Urinary bladder (tissue), 4 donors: ENCODE measurements around the gene GSE1. TPM values are rescaled to one million over a fixed set of nuclear protein-coding genes. Genes with fewer than 3 reads are reported as not detected.

Source experiments
- DNase-seq: peaks from one replicate; pipeline ENCODE4 v3.0.0-alpha.2; 2015; ENCODE audit errors: extremely low spot score
- H3K27ac ChIP-seq: one replicate; pipeline ENCODE4 v1.5.1; 2013; ENCODE audit warnings: low read depth, mild to moderate bottlenecking, moderate library complexity
- H3K36me3 ChIP-seq: one replicate; pipeline ENCODE4 v1.6.1; 2013; ENCODE audit warnings: mild to moderate bottlenecking, moderate library complexity; ENCODE audit not compliant: insufficient read depth
- H3K4me1 ChIP-seq: one replicate; pipeline ENCODE4 v1.6.1; 2013; ENCODE audit warnings: mild to moderate bottlenecking, moderate library complexity; ENCODE audit not compliant: insufficient read depth
- H3K4me3 ChIP-seq: one replicate; pipeline ENCODE4 v1.5.1; 2013; ENCODE audit warnings: low read depth, low read length
- WGBS: extraction: QIAGEN DNeasy Blood & Tissue Kit; methylation state at CpG from one replicate; pipeline ENCODE4 v1.1.7; 2013; 5-methylcytosine and 5-hydroxymethylcytosine counted together
- polyA plus RNA-seq: library from polyadenylated mRNA; stranded (reverse); fragments of 200-250 nt; gene quantifications from one replicate; pipeline ENCODE4 v1.2.3, GENCODE V29; 2013
- total RNA-seq: library from RNA; depleted of rRNA; stranded (reverse); fragments of >200 nt; gene quantifications from one replicate; pipeline ENCODE4 v1.2.3, GENCODE V29; 2014
- donor health status: healthy with polysubstance abuse.
- donor health status: healthy.

Gene GSE1
- total and polyA plus RNA-seq, 2 donors: 29.7 to 33.4 TPM

GRCh38 chr16:85690469-85691064, 77.4 kb downstream of the GSE1 start:
- WGBS: 34% methylated on average over 7 of the region's 7 CpGs
- no peak for DNase-seq
- Histone ChIP-seq H3K27ac (no peak overlapping the region), H3K4me3 (no peak overlapping the region), H3K36me3 (no peaks in the 10 kb centered on the region), H3K4me1 (no peaks in the 10 kb centered on the region)

- H3K27ac ChIP-seq: no peak overlapping the region
- no peaks in the 10 kb centered on the region for H3K4me1 ChIP-seq
- 63% methylated on average over 24 of the region's 24 CpGs for WGBS
- DNase-seq: no peak
- no peak overlapping the region for H3K4me3 ChIP-seq
- H3K36me3 ChIP-seq: no peaks in the 10 kb centered on the region
Observed at GRCh38 chr16:85695196-85696128, 82.3 kb downstream of the GSE1 start.

GRCh38 chr16:85696781-85697180, 83.7 kb downstream of the GSE1 start:
- DNase-seq: no peak
- H3K4me3 ChIP-seq: no peak overlapping the region
- H3K27ac ChIP-seq: no peak overlapping the region
- 70% methylated on average over 16 of the region's 16 CpGs for WGBS
- H3K36me3 ChIP-seq: no peaks in the 10 kb centered on the region
- H3K4me1 ChIP-seq: no peaks in the 10 kb centered on the region

DNA sequence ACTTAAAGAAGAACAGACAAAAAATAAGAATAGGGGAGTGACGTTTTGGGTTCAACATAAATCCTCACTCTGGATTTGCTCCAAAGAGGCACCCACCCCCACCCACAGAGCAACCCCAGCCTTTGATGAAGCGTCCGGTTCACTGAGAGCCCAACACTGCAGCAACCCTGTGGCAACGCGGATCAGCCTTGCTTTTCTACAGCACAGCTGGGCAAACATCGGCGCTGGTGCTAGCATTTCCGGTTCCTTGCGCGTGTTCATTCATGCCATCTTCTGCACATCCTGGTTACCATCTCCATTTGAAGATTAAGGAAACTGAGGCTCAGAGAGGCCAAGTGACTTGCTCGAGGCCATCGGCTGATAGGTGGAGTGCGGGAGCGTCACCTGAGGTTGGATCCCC, 84.3 kb downstream of the GSE1 start:
- DNase-seq: no peak
- no peaks in the 10 kb centered on the region for H3K36me3 ChIP-seq
- WGBS: 70% methylated on average over 14 of the region's 14 CpGs
- no peaks in the 10 kb centered on the region for H3K4me1 ChIP-seq
- no peak overlapping the region for H3K4me3 ChIP-seq
- H3K27ac ChIP-seq: no peak overlapping the region

DNA sequence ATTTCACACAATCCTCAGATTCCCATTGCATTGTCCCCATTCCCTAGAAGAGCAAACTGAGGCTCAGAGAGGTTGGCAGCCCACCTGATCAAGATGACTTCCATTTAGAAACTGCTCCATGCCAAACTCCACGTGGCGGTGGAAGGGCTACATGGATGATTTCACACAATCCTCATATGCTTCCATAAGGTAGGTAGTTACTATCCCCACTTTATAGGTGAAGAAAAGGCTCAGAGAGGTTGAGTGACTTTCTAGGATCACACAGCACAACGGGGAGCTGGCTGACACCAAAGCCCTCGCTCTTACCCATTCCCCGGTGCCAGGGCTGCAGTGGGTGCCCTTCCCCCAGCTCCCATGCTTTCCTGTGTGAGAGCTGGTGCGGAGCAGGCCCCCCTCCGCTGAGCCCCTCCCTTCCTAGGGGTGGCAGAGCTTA, 85.4 kb downstream of the GSE1 start:
- H3K36me3 ChIP-seq: no peaks in the 10 kb centered on the region
- 83% methylated on average over 7 of the region's 7 CpGs for WGBS
- H3K4me3 ChIP-seq: no peak overlapping the region
- no peak overlapping the region for H3K27ac ChIP-seq
- H3K4me1 ChIP-seq: no peaks in the 10 kb centered on the region
- DNase-seq: no peak

DNA sequence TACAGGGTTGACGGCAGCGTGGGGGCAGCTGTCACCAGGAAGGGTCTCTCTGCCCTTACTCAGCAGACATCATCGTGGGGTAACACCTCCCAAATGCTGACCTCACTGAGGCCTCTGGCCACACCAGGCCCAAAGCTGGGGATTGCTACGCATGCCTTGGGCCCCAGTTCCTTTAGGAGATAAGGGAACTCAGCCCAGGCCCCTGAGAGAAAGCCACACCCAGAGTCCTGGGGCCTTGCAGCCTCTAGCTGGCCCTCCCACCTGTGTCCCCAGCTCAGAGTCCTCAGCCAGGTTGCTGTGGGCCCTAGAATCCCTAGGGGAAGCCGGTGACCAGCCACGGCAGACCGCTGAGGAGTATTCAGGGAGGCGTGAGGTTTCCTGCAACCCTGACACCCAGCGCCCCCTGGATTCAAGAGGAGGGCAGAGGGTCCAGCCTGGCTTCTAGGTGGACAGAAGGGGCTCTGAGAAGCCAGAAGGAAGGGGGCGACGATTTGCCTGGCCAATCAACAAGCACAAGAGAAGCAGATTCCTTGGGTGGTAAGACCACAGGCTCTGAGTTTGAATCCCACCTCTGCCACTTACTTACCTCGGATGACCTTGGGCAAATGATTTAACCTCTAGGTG, 85.9 kb downstream of the GSE1 start:
- WGBS: 63% methylated on average over 12 of the region's 12 CpGs
- no peak overlapping the region for H3K27ac ChIP-seq
- no peak overlapping the region for H3K4me3 ChIP-seq
- H3K36me3 ChIP-seq: no peaks in the 10 kb centered on the region
- no peaks in the 10 kb centered on the region for H3K4me1 ChIP-seq
- DNase-seq: no peak

DNA sequence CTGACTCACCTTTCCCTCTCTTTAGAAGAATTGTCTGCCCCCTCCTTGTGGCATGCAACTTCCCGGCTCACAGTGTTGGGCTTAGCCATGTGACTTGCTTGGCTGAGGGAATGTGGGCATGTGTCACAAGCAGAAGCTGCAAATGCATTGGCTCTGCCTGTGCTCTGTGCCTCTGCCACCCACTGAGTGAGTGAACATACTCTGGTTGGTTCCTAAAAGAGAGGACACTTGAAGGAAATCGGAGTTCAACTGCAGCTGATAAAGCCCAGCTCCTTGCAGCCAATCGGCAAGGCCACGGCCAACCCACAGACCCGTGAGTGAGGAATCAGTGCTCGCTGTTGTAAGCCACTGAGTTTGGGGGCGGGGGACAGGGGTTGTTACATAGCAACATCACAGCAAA, 86.5 kb downstream of the GSE1 start:
- H3K4me3 ChIP-seq: no peak overlapping the region
- H3K27ac ChIP-seq: no peak overlapping the region
- 38% methylated on average over 7 of the region's 7 CpGs for WGBS
- no peak for DNase-seq
- no peaks in the 10 kb centered on the region for H3K36me3 ChIP-seq
- H3K4me1 ChIP-seq: no peaks in the 10 kb centered on the region

DNA sequence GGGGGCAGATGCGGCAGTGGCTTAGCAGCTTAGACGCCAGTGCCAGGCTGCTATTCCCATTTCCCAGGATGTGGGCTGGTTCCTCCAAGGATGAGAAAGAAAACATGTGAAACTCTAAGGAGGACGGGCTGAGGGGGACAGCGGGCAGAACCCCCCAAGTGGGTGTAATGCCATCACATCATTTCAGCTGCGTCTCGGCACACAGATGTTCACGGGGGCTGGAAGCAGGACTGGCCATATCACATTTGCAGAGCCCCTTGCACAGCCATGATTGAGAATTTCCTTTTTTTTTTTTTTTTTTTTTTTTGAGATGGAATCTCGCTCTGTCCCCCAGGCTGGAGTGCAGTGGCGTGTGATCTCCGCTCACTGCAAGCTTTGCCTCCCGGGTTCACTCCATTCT, 90.9 kb downstream of the GSE1 start:
- Histone ChIP-seq H3K4me1 (no peaks in the 10 kb centered on the region), H3K36me3 (no peaks in the 10 kb centered on the region), H3K4me3 (no peak overlapping the region), H3K27ac (no peak overlapping the region)
- 91% methylated on average over 11 of the region's 11 CpGs for WGBS
- no peak for DNase-seq

GRCh38 chr16:85704900-85705846, 92.1 kb downstream of the GSE1 start:
- Histone ChIP-seq H3K27ac (no peak overlapping the region), H3K4me1 (no peaks in the 10 kb centered on the region), H3K36me3 (no peaks in the 10 kb centered on the region), H3K4me3 (no peak overlapping the region)
- no peak for DNase-seq
- WGBS: 88% methylated on average over 20 of the region's 20 CpGs

- WGBS: 96% methylated on average over 11 of the region's 11 CpGs
- H3K36me3 ChIP-seq: no peaks in the 10 kb centered on the region
- no peak for DNase-seq
- H3K27ac ChIP-seq: no peak overlapping the region
- no peaks in the 10 kb centered on the region for H3K4me1 ChIP-seq
- H3K4me3 ChIP-seq: no peak overlapping the region
Observed at GRCh38 chr16:85706449-85707034, 93.4 kb downstream of the GSE1 start.

GRCh38 chr16:85707528-85708095, 94.5 kb downstream of the GSE1 start:
- no peak overlapping the region for H3K4me3 ChIP-seq
- no peak overlapping the region for H3K27ac ChIP-seq
- 87% methylated on average over 16 of the region's 16 CpGs for WGBS
- no peaks in the 10 kb centered on the region for H3K4me1 ChIP-seq
- H3K36me3 ChIP-seq: peaks cover under 1% of the 10 kb centered on the region
- DNase-seq: no peak

DNA sequence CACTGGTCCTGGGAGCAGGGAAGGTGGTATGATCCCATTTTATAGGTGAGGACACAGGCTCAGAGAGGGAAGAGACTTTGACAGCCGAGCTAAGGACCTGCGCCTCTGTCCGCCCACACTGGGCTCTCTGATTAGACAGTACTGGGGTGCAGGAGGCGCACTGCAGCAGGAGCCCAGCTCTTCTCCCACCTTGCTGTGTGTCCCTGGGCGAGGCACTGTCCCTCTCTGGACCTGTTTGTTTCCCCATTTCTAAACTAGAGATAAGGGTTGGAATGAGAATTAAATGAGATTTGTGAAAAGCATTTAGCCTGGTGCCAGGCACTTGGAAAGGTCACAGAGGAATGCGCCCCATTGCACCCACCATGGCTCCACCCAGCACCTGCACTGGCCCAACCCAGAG, 95.2 kb downstream of the GSE1 start:
- 93% methylated on average over 6 of the region's 6 CpGs for WGBS
- Histone ChIP-seq H3K36me3 (peaks cover 1% of the 10 kb centered on the region), H3K27ac (no peak overlapping the region), H3K4me3 (no peak overlapping the region), H3K4me1 (no peaks in the 10 kb centered on the region)
- no peak for DNase-seq
